Measurements from ENCODE around the gene ZNF217.

The ZNF217 gene

GRCh38 chr20:53599910-53600632 is 6.4 kb upstream of the ZNF217 start:
- TF ChIP-seq MAX (IDR thresholded peaks at IDR 0.05) (no peak), EP300 (IDR thresholded peaks at IDR 0.05; ENCODE audit: borderline replicate concordance) (no peak), ZBTB7A (IDR thresholded peaks at IDR 0.05; ENCODE audit: low read depth) (no peak), TEAD4 (IDR thresholded peaks at IDR 0.05) (no peak), FOXM1 (IDR thresholded peaks at IDR 0.05; ENCODE audit: borderline replicate concordance, low read depth) (no peak), REST (IDR thresholded peaks at IDR 0.05; ENCODE audit: low read depth) (no peak), TAF1 (IDR thresholded peaks at IDR 0.05; ENCODE audit: low read depth) (no peak)

- TF ChIP-seq TAF1 (IDR thresholded peaks at IDR 0.05; ENCODE audit: low read depth) (no peak), NFIC (IDR thresholded peaks at IDR 0.05) (peak; percentile 40), TCF12 (IDR thresholded peaks at IDR 0.05; ENCODE audit: low read depth) (no peak), CEBPB (IDR thresholded peaks at IDR 0.05) (no peak), EGR1 (IDR thresholded peaks at IDR 0.05) (no peak), TEAD4 (IDR thresholded peaks at IDR 0.05) (no peak), MAX (IDR thresholded peaks at IDR 0.05) (no peak), REST (IDR thresholded peaks at IDR 0.05; ENCODE audit: low read depth) (no peak), YY1 (IDR thresholded peaks at IDR 0.05; ENCODE audit: low read depth) (no peak), CREB1 (IDR thresholded peaks at IDR 0.05; ENCODE audit: low read depth) (no peak), EP300 (IDR thresholded peaks at IDR 0.05; ENCODE audit: borderline replicate concordance) (peak; percentile 31; the same call in 1 of the 2 replicates), USF1 (IDR thresholded peaks at IDR 0.05) (peak; percentile 34; the same call in 1 of the 2 replicates), FOXM1 (IDR thresholded peaks at IDR 0.05; ENCODE audit: borderline replicate concordance, low read depth) (no peak), RAD21 (IDR thresholded peaks at IDR 0.05; ENCODE audit: low read depth) (no peak), ZBTB7A (IDR thresholded peaks at IDR 0.05; ENCODE audit: low read depth) (no peak)
Measured at GRCh38 chr20:53599378-53599777, 5.7 kb upstream of the ZNF217 start.

GRCh38 chr20:53599044-53599362 is 5.4 kb upstream of the ZNF217 start:
- TF ChIP-seq RAD21 (IDR thresholded peaks at IDR 0.05; ENCODE audit: low read depth) (no peak), REST (IDR thresholded peaks at IDR 0.05; ENCODE audit: low read depth) (no peak), USF1 (IDR thresholded peaks at IDR 0.05) (no peak), CREB1 (IDR thresholded peaks at IDR 0.05; ENCODE audit: low read depth) (no peak), EP300 (IDR thresholded peaks at IDR 0.05; ENCODE audit: borderline replicate concordance) (no peak), TCF12 (IDR thresholded peaks at IDR 0.05; ENCODE audit: low read depth) (no peak), CEBPB (IDR thresholded peaks at IDR 0.05) (no peak), NFIC (IDR thresholded peaks at IDR 0.05) (no peak), TEAD4 (IDR thresholded peaks at IDR 0.05) (no peak), MAX (IDR thresholded peaks at IDR 0.05) (no peak), ZBTB7A (IDR thresholded peaks at IDR 0.05; ENCODE audit: low read depth) (no peak), EGR1 (IDR thresholded peaks at IDR 0.05) (no peak), FOXM1 (IDR thresholded peaks at IDR 0.05; ENCODE audit: borderline replicate concordance, low read depth) (no peak), TAF1 (IDR thresholded peaks at IDR 0.05; ENCODE audit: low read depth) (no peak)

Measured in Ishikawa (cell line).